VCaP (cell line): ENCODE measurements around the gene LAMC1.

Source experiments
- H3K27ac ChIP-seq: fragments of 450-650 bp; 2 replicates; pipeline ENCODE4 v1.5.1; 2017
- TF ChIP-seq, protein P1 (sequence below): fragments of 450-650 bp; conservative IDR thresholded peaks from 2 replicates; pipeline ENCODE4 v1.5.1; 2017; ENCODE audit warnings: mild to moderate bottlenecking, moderate library complexity

The LAMC1 gene

DNA sequence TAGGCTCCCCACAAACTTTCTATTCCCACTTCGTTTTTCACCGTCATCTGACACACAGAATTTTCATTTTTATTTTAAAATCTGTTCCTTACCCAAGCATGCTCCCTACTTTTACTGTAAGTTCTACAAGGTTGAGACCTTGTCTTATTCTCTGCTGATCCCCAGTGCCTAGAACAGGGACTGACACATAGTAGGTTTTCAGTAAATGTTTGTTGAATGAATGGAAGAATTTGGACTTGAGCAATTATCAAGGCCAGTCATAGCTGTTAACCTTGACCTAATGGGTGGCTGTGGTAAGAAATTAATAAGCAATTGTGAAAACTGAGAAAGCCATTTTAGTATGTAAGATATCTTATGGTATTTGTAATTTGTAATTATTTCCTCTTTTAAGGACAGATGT lies 71.1 kb downstream of the LAMC1 start:
- no peak overlapping the region for H3K27ac ChIP-seq
- TF ChIP-seq, protein P1, sequence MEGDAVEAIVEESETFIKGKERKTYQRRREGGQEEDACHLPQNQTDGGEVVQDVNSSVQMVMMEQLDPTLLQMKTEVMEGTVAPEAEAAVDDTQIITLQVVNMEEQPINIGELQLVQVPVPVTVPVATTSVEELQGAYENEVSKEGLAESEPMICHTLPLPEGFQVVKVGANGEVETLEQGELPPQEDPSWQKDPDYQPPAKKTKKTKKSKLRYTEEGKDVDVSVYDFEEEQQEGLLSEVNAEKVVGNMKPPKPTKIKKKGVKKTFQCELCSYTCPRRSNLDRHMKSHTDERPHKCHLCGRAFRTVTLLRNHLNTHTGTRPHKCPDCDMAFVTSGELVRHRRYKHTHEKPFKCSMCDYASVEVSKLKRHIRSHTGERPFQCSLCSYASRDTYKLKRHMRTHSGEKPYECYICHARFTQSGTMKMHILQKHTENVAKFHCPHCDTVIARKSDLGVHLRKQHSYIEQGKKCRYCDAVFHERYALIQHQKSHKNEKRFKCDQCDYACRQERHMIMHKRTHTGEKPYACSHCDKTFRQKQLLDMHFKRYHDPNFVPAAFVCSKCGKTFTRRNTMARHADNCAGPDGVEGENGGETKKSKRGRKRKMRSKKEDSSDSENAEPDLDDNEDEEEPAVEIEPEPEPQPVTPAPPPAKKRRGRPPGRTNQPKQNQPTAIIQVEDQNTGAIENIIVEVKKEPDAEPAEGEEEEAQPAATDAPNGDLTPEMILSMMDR = no peak

DNA sequence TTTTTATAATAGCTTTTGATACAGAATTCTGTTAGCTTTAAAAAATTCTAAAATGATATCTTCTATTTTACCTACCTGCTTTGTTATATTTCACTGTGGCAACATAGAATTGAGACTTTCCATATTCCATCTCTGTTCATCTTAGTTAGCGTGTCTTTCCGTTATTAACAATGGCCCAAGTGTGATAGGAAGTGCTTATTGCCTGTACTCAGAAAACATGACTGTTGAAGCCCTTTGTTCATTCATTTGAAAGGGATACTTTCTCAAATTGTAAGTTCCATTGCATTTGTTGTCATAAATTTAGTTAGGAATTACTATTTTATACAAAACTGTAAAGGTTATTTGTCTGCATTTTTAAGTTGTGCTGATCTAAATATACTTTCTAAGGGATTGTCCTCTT lies 73.1 kb downstream of the LAMC1 start:
- no peak overlapping the region for H3K27ac ChIP-seq
- TF ChIP-seq, protein P1 = no peak

DNA sequence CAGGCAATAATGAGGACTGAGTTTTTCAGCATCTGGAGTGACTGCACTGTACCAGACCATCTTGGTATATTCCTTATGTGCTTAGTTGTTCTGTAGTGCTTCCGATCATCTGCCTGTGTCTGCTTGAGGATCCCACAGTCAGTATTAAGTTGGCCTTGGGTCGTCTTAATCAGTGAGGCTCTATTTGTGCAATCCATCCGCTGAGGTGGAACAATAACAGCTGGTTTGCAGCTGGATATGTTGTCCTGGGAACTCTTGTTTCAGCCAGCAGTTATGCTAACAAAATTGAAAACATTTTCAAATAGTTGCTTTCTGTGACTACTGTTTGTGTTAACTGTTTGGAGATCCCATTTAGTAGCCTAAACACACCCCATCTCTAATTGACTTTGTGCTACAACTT lies 73.7 kb downstream of the LAMC1 start:
- TF ChIP-seq, protein P1 = no peak
- no peak overlapping the region for H3K27ac ChIP-seq

DNA sequence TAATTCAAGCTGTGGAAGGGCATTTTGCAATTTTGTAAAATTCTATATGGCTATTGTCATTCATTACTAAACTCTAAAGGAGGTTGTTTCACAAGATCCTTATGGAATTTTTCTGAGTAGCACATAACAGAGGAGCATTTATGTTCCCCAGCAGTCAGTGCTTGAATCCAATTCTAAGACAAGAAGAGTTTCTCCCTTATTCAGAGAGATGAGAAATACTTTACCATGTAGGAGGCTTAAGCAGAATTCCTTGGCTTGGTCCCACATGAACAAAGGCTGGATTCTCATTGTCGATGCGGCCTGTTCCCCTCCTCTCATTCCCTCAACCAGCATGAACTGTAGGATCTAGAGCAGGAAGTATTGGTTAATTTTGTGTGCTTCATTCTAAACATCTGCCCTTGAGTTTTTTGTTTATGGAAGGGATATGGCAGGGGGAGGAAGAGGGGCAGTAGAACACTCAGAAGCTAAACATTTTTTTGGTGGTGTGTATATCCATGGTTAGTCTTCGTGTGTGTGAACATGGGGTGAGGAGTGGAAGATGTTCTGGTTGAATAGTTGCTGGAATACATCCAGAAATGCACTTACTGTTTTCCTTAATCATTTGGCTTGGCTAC lies 74.3 kb downstream of the LAMC1 start:
- no peak overlapping the region for H3K27ac ChIP-seq
- TF ChIP-seq, protein P1 = no peak

DNA sequence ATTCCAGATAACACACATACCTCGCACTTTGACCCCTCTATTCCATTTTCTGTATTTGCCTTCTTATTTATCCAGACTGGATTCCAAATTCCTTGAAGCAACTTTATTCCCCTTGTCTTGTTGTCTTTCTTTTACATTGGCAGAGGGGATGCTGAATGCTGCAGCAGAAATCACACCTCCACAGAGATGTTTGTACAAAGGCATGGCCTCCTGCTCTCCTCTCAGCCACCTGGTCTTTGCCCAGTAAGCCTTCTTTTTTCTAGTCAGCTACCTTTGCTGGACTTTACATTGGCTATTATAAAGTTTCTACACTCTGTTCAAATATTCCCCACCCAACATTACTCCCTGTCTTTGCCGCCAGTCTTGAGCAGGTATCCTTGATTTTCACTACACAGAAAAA lies 75.1 kb downstream of the LAMC1 start:
- TF ChIP-seq, protein P1 = no peak
- H3K27ac ChIP-seq = no peak overlapping the region

DNA sequence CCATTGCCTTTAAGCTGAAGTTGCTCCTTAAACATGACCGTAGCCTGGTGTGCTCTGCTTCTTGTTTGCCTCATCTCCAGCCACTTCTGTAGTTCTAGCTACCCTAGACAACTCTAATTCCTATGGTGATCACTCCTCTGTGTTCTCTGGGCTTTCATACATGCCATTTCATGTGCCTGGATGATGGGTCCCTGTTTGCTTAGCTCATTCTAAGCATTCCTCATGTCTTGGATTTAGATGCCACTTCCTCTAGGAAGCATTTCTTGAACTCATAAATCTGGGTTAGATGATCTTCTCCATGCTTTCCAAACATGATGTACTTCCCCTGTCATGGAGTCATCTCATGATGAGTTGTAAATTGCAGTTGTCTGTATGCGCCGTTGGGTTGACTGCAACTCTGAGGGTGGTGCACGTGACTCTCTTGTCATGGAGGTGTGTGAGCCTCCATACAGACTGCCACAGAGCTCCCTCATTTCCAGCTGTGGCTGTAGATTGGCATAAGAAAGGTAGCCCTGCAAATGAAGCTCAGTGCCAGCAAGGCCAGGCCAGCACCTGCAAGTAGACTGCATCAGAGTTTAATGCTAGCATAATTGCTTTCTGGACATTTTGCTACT lies 77.2 kb downstream of the LAMC1 start:
- TF ChIP-seq, protein P1 = no peak
- H3K27ac ChIP-seq = no peak overlapping the region

DNA sequence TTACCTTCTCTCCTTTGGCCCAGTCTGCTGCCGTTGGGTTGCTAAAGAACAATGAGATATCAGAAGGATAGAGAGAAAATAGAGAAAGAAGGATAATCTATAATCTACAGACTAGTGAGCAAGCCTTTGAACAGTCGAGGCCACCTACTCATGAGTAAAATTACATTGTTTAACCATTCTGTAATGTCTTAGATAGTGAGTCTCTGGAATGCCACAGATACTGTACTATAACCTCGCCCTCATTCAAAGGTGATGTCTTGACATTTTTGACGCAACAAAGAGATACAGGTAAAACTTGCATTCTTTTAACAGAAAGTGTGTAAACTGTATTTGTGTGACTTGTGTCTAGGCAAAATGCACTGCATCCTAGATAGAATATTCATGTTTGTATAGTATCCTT lies 77.9 kb downstream of the LAMC1 start:
- no peak overlapping the region for H3K27ac ChIP-seq
- TF ChIP-seq, protein P1 = no peak
